Measurements from ENCODE around the gene ZNF746. TPM values are rescaled to one million over a fixed set of nuclear protein-coding genes. Genes with fewer than 3 reads are reported as not detected.

ZNF746 gene
- total and polyA plus RNA-seq, 11 donors: 5.5 to 12.8 (median 7.5) TPM

DNA sequence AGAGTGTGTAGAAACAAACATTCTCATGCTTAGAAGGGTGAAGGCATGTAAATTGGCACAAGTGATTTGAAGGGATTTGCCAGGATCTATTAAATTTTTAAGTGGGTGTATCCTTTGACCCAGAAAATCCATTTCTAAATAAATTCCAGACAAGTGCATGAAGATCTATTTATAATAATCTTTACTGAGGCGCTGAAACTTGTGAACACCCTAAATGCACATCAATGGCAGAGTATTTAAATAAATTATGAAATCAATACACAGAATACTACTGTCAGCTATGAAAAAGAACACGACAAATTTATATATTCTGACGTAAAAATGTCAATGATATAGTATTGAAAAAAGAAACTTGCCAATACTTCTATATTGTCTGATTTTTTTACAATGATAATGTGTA is 54.7 kb downstream of the ZNF746 start:
- Histone ChIP-seq H3K27ac (no peak overlapping the region), H3K27me3 (no peaks in the 10 kb centered on the region), H3K4me3 (no peak overlapping the region), H3K4me1 (no peaks in the 10 kb centered on the region), H3K9me3 (no peaks in the 10 kb centered on the region), H3K36me3 (peaks cover 0 to 73% (median 45%) of the 10 kb centered on the region in 9 donors)
- WGBS, 4 donors: 78 to 83% (median 81%) methylated on average over 3 of the region's 3 CpGs
- DNase-seq: no peak
- no peak for ATAC-seq
- intact Hi-C loops (cut with DNase I): no loop called here
- TF ChIP-seq POLR2A (IDR thresholded peaks at IDR 0.05) (no peak), CTCF (IDR thresholded peaks at IDR 0.05) (no peak)

DNA sequence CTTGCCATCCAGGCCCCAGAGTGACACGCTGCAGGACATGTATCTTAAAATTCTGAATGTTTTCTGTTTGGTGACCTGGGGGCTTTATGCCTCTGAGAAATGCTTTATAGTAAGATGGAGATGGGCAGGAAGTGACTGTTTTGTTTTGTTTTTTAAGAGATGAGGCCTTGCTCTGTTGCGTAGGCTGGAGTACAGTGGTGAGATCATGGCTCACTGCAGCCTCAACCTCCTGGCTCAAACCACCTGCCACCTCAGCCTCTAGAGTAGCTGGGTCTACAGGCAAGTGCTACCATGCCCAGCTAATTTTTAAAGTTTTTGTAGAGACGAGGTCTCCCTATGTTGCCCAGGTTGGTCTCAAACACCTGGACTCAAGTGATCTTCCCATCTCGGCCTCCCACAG is 57.4 kb downstream of the ZNF746 start:
- H3K36me3 ChIP-seq: peaks cover 0 to 66% (median 35%) of the 10 kb centered on the region in 9 donors
- ATAC-seq: no peak
- no peaks in the 10 kb centered on the region for H3K4me1 ChIP-seq
- 80 to 86% (median 84%) methylated on average over 4 of the region's 4 CpGs for WGBS, 4 donors
- no peaks in the 10 kb centered on the region for H3K27me3 ChIP-seq
- no peak for TF ChIP-seq POLR2A (IDR thresholded peaks at IDR 0.05)
- no peak for TF ChIP-seq CTCF (IDR thresholded peaks at IDR 0.05)
- no peaks in the 10 kb centered on the region for H3K9me3 ChIP-seq
- no peak for DNase-seq
- no peak overlapping the region for H3K4me3 ChIP-seq
- intact Hi-C loops (cut with DNase I): no loop called here
- H3K27ac ChIP-seq: no peak overlapping the region

DNA sequence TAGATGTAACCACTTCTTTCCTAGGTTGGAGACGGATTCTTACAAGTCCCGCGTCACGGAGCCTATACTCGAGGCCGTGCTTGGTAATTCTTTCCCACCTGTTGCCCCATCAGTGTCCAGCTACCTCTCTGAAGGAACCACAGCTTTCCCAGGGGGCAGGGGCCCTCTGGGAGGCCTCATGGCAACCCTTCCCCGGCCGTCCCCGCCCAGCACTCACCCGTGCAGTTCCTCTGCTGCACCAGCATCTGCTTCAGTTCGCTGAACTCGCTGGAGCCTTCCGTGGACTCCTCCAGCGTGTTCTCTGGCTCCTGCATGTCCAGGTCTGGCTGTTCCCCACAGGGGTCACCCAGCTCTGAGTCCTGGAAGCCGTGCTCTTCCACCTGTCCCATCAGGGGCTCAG is 61.3 kb downstream of the ZNF746 start:
- no peak overlapping the region for H3K27ac ChIP-seq
- no peaks in the 10 kb centered on the region for H3K9me3 ChIP-seq
- no peak for ATAC-seq
- no peaks in the 10 kb centered on the region for H3K27me3 ChIP-seq
- 93 to 96% (median 95%) methylated on average over 15 of the region's 15 CpGs for WGBS, 4 donors
- TF ChIP-seq CTCF (IDR thresholded peaks at IDR 0.05) (no peak), POLR2A (IDR thresholded peaks at IDR 0.05) (no peak)
- H3K4me3 ChIP-seq: no peak overlapping the region
- H3K36me3 ChIP-seq: peaks cover 0 to 71% (median 56%) of the 10 kb centered on the region in 9 donors
- no peaks in the 10 kb centered on the region for H3K4me1 ChIP-seq
- intact Hi-C loops (cut with DNase I): no loop called here
- DNase-seq: no peak

DNA sequence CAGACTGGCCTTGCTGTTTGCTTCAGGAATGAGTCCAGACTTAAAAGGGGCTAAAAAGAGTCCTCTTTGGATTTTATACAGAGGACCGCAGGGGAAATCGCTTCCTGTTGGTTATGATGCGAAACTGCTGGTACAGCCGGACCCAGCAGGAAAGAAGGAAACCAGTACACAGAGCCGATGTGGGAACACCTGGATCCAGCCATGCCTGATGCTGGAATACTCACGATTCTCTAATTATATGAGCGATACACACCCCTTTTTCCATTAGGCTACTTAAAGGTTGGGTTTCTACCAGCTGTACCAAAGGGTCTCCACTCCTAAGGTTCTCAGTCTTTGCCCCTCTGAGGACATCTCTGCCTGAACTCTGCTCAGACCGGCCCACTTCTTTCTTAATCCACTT is 64.5 kb downstream of the ZNF746 start:
- Histone ChIP-seq H3K9me3 (no peaks in the 10 kb centered on the region), H3K27ac (no peak overlapping the region), H3K4me3 (no peak overlapping the region), H3K4me1 (no peaks in the 10 kb centered on the region), H3K36me3 (peaks cover 0 to 70% (median 60%) of the 10 kb centered on the region in 9 donors), H3K27me3 (no peaks in the 10 kb centered on the region)
- TF ChIP-seq CTCF (IDR thresholded peaks at IDR 0.05) (no peak), POLR2A (IDR thresholded peaks at IDR 0.05) (no peak)
- DNase-seq: no peak
- ATAC-seq: no peak
- intact Hi-C loops (cut with DNase I): no loop called here
- 91 to 94% (median 93%) methylated on average over 8 of the region's 8 CpGs for WGBS, 4 donors

All from heart left ventricle (tissue), 16 donors.